ENCODE measurements around the gene DCC.

The DCC gene

GRCh38 chr18:52468496-52468895 lies 128.5 kb downstream of the DCC start:
- Histone ChIP-seq H3K4me1 (ENCODE audit: low read length) (no peaks in the 10 kb centered on the region), H2AFZ (ENCODE audit: low read length) (no peak overlapping the region), H3K9me3 (replicated peaks; ENCODE audit: insufficient read depth, low read length) (no peaks in the 10 kb centered on the region), H3K36me3 (replicated peaks; ENCODE audit: insufficient read depth, low read length) (no peaks in the 10 kb centered on the region), H3K9ac (ENCODE audit: low read length) (no peak overlapping the region), H3F3A (ENCODE audit: insufficient read depth, low read length) (no peaks in the 10 kb centered on the region), H3K27me3 (replicated peaks; ENCODE audit: insufficient read depth, low read length) (no peaks in the 10 kb centered on the region), H3K4me3 (ENCODE audit: low read length) (no peak overlapping the region), H4K20me1 (ENCODE audit: insufficient read depth, low read length) (no peaks in the 10 kb centered on the region), H3K79me2 (ENCODE audit: low read length) (no peaks in the 10 kb centered on the region), H3K4me2 (ENCODE audit: low read depth, low read length) (no peak overlapping the region), H3K27ac (ENCODE audit: low read length) (no peak overlapping the region), H3K9me2 (replicated peaks; ENCODE audit: insufficient read depth, low read length) (no peaks in the 10 kb centered on the region)
- no peak for TF ChIP-seq EZH2 (optimal IDR thresholded peaks at IDR 0.05; ENCODE audit: low read depth, low read length)
- TF ChIP-seq CTCF (IDR thresholded peaks at IDR 0.05; ENCODE audit: low read length), result no peak
- TF ChIP-seq EZH2phosphoT487 (IDR thresholded peaks at IDR 0.05; ENCODE audit: low read length), result no peak
- DNase-seq, result no peak

- no peaks in the 10 kb centered on the region for H3K4me1 ChIP-seq (ENCODE audit: low read length)
- H3K36me3 ChIP-seq (replicated peaks; ENCODE audit: insufficient read depth, low read length), result no peaks in the 10 kb centered on the region
- H3K27me3 ChIP-seq (replicated peaks; ENCODE audit: insufficient read depth, low read length), result no peaks in the 10 kb centered on the region
- TF ChIP-seq EZH2 (optimal IDR thresholded peaks at IDR 0.05; ENCODE audit: low read depth, low read length) (no peak), CTCF (IDR thresholded peaks at IDR 0.05; ENCODE audit: low read length) (no peak), EZH2phosphoT487 (IDR thresholded peaks at IDR 0.05; ENCODE audit: low read length) (no peak)
- no peak overlapping the region for H3K4me3 ChIP-seq (ENCODE audit: low read length)
- H3K9me2 ChIP-seq (replicated peaks; ENCODE audit: insufficient read depth, low read length), result no peaks in the 10 kb centered on the region
- H3K9me3 ChIP-seq (replicated peaks; ENCODE audit: insufficient read depth, low read length), result no peaks in the 10 kb centered on the region
- no peaks in the 10 kb centered on the region for H3K79me2 ChIP-seq (ENCODE audit: low read length)
- DNase-seq, result no peak
- no peak overlapping the region for H3K4me2 ChIP-seq (ENCODE audit: low read depth, low read length)
- no peak overlapping the region for H2AFZ ChIP-seq (ENCODE audit: low read length)
- no peak overlapping the region for H3K27ac ChIP-seq (ENCODE audit: low read length)
- H4K20me1 ChIP-seq (ENCODE audit: insufficient read depth, low read length), result no peaks in the 10 kb centered on the region
- H3K9ac ChIP-seq (ENCODE audit: low read length), result no peak overlapping the region
- no peaks in the 10 kb centered on the region for H3F3A ChIP-seq (ENCODE audit: insufficient read depth, low read length)
These were observed 135.3 kb downstream of the DCC start for GRCh38 chr18:52475325-52475724.

GRCh38 chr18:52481116-52481515 lies 141.1 kb downstream of the DCC start:
- Histone ChIP-seq H3K36me3 (replicated peaks; ENCODE audit: insufficient read depth, low read length) (no peaks in the 10 kb centered on the region), H3K4me2 (ENCODE audit: low read depth, low read length) (no peak overlapping the region), H4K20me1 (ENCODE audit: insufficient read depth, low read length) (no peaks in the 10 kb centered on the region), H3K27ac (ENCODE audit: low read length) (no peak overlapping the region), H2AFZ (ENCODE audit: low read length) (no peak overlapping the region), H3F3A (ENCODE audit: insufficient read depth, low read length) (no peaks in the 10 kb centered on the region), H3K9ac (ENCODE audit: low read length) (no peak overlapping the region), H3K79me2 (ENCODE audit: low read length) (no peaks in the 10 kb centered on the region), H3K4me1 (ENCODE audit: low read length) (no peaks in the 10 kb centered on the region), H3K4me3 (ENCODE audit: low read length) (no peak overlapping the region), H3K9me3 (replicated peaks; ENCODE audit: insufficient read depth, low read length) (no peaks in the 10 kb centered on the region), H3K27me3 (replicated peaks; ENCODE audit: insufficient read depth, low read length) (no peaks in the 10 kb centered on the region), H3K9me2 (replicated peaks; ENCODE audit: insufficient read depth, low read length) (no peaks in the 10 kb centered on the region)
- TF ChIP-seq CTCF (IDR thresholded peaks at IDR 0.05; ENCODE audit: low read length) (no peak), EZH2phosphoT487 (IDR thresholded peaks at IDR 0.05; ENCODE audit: low read length) (no peak), EZH2 (optimal IDR thresholded peaks at IDR 0.05; ENCODE audit: low read depth, low read length) (no peak)
- DNase-seq, result no peak

Data from MM.1S (cell line).